Endothelial cell of hepatic sinusoid (primary cell): ENCODE measurements around the gene EXOC3L1.

ENCODE experiments used
- in situ Hi-C: cut with HindIII; loops from 2 replicates; pipeline ENCODE4 v1.10.0; 2017; ENCODE audit warnings: low sequenced_read_pairs

Gene EXOC3L1

DNA sequence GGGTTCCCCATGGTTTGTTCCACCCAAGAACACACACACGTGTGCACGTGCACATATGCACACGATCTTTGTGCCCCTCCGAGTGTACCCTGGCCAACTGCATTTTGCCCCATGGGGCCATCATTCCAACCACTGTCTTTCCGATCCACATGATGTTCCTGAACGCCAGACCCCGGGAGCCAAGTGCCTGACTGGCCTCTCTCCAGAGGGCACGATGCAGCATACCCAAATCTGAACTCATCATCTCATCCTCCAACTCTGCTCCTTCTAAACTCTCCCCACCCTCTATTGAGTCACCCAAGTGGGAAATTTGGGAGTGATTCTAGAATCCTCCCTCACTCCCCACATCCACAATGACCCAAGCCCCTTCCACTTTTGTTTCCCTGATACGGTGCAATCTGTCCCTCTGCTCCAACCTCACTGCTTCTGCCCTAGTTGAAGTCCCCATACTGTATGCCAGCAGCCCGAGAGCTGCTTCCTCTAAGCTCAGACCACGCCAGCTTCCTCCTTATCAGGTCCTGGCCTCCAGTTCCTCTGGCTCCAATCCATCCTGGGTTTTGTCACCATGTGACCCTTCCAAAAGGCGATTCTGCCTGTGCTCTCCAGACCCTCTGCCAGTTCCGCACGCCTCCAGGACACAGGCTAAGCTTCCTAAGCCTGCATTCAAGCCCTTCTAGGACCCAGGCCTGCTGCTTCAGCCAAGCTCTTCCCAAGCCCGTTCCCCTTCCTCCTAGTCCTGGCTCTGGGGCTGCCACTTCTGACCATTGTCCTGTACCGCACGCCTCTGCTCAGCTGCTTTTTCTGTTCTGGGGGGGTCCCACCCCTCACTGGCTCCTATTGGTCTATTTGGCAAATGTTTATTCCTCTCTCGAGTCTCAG, 26.9 kb upstream of the EXOC3L1 start:
- in situ Hi-C loops = loop anchor here (5.0 kb wide), 2 partner anchors 45 to 85 kb away; no protein-coding TSS in a partner anchor

GRCh38 chr16:67215706-67216105, 25.8 kb upstream of the EXOC3L1 start:
- in situ Hi-C loops = loop anchor here (5.0 kb wide), 2 partner anchors 47 to 83 kb away; no protein-coding TSS in a partner anchor

- in situ Hi-C loops = no loop called here
These were observed 23.5 kb upstream of the EXOC3L1 start for GRCh38 chr16:67213197-67214019.

DNA sequence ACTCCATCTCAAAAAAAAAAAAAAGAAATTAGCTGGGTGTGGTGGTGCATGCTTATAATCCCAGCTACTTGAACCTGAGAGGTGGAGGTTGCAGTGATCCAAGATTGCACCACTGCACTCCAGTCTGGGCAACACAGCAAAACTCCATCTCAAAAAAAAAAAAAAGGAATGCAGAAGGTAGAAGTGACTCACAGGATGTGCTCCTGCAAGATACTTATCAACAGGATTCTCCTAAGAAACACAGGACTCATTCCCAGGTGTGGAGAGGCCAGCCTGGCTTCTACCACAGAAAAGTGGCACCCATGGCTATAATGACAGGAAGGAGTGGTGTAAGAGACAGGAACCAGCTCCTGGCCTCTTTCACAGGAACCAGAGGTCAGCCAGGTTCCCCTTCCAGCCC, 22.8 kb upstream of the EXOC3L1 start:
- in situ Hi-C loops = no loop called here

GRCh38 chr16:67211674-67212073, 21.7 kb upstream of the EXOC3L1 start:
- in situ Hi-C loops = no loop called here

DNA sequence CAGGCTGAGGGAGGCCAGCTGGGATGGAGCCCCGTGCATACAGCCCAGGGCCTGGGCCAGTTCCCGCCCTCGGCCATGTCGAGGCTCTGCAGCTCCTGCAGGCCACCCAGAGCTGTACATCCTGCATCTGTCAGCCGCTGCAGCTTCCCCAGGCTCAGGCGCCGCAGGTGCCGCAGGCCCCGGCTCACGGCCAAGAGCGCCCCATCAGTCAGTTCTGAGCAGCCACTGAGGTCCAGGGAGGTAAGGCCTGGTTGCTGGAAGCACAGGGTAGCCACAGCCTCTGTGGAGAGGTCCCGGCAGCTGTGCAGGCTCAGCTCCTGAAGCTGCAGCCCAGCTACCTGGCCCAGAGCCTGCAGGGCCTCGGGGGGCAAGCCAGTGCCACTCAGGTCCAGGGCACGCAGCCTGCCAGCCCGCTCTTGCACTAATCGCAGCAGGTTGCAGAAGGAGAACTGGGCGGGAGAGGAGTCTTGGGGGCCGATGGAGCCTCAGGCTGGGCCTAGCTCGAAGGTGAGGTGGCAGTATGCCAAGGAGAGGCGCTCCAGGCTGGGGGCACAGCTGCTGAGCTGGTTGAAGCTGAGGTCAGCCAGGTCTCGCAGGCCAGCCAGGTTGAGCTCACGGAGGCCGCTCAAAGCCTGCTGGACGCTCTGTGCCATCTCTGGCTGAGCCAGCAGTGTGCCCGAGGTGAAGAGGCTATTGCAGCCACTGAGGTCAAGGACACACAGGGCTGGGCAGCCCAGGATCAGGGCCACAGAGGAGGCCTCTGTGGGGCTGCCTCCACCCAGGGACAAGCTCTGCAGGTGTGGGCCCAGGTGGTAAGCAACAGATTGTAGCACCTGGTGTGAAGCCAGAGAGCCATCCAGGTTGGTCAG, 20.4 kb upstream of the EXOC3L1 start:
- in situ Hi-C loops = no loop called here

DNA sequence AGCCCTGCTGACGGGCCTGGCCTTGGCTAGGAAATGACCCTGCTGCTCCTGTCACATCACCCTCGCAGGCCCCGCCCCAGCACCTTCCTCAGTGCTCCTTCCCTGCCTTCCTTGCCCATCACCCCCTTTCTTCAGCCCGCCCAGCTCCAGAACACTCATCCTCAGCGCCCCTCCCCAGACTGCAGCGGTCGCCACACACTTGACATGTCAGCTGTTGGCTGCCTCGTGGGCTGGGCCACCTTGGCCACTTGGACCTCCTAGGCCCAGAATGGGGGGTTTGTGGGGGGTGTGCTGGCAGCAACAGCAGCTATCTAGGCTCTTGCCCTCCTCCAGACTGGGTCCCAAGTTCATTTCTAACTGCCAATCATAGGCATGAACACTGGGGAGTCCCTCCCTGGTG, 19.6 kb upstream of the EXOC3L1 start:
- in situ Hi-C loops = no loop called here

DNA sequence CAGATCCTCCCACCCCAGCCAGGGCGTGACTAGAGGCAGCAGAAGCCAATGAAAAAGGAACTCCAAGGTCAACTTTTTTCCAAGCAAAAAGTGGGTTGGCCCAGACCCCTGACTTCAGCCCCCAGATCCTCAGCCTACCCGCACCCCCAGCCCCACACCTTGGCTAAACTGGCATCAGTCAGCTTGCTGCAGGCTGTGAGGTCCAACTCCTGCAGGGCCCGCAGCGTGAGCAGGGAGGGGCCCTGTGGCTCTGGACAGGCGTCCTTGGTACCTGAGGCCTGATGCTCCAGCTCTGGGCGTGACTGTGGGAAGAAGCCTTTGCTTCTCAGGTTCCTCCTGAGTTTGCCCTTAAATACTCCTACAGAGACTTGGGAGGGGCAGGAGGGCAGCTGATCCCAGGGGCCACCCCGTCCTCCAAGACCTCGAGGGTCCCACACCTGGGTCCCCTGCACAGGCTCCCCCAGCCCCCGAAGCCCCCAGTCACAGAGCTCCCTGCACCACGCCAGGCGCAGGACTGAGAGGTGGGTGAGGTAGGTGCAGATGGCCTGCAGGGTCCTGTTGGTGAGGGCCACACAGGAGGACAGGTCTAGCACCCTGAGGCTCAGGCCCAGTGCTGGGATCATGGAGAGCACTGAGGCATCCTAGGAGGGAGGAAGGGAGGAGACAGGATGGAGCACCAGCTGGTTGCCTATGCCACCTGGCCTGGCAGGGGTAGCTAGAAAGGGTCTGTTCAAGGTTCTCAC, 18.4 kb upstream of the EXOC3L1 start:
- in situ Hi-C loops = no loop called here

GRCh38 chr16:67207249-67208091, 17.5 kb upstream of the EXOC3L1 start:
- in situ Hi-C loops = no loop called here

DNA sequence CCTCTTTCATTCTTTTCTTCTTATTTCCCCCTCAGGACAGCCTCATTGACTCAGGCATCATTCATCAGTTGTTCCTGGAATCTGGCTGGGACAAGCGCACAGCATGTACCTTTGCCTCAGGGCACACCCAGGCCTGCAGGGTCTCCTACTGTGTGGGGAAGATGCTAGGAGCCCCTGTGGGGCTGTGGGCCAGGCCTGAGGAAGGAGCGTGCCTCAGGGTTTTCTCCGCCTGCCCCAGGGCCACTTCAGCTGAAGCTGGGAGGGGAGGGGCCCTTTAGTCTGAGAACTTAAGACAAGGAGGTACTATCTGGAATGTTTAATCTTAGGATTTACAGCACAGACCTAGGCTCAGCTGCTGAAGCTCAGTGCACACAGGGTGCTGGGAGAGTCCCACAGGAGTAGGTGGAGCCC, 16.9 kb upstream of the EXOC3L1 start:
- in situ Hi-C loops = no loop called here

GRCh38 chr16:67206129-67206837, 16.3 kb upstream of the EXOC3L1 start:
- in situ Hi-C loops = no loop called here

DNA sequence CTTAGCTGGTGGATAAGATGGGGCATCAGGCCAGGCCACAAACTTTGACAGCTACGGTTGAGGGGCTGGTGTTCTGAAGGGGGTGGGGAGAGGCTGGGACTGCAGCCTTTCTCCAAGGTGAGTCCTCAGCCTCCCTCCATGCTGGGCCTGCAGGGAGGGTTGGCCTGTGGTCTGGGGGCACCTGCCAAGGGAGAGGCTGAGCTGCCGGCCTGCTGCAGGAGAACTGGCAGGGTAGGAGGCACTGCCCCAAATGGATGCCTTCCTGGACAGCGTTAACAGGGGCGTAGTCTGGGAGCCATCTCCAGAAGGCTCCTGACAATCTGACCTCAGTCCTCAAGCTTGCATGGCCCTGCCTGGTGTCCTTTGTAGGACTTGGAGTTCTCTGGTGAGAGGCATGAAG, 14.1 kb upstream of the EXOC3L1 start:
- in situ Hi-C loops = no loop called here

DNA sequence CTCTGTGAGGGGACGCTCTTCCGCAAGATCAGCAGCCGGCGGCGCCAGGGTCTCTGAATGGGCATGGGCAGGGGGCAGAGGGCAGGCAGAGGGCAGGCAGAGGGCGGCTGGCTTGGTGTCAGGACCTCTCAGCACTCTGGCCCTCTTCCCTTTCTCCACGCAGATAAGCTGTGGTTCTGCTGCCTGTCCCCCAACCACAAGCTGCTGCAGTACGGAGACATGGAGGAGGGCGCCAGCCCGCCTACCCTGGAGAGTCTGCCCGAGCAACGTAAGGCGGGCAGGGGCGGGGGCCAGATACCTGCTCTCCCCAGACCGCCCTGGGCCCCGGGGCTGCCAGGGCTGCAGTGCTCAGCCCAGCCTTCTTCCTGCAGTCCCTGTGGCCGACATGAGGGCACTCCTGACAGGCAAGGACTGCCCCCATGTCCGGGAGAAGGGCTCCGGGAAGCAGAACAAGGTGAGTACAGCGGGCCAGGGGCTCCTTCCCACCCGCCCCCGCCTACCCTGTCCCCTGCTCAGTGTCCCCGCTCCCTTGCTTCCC, 13.1 kb upstream of the EXOC3L1 start:
- in situ Hi-C loops = no loop called here

DNA sequence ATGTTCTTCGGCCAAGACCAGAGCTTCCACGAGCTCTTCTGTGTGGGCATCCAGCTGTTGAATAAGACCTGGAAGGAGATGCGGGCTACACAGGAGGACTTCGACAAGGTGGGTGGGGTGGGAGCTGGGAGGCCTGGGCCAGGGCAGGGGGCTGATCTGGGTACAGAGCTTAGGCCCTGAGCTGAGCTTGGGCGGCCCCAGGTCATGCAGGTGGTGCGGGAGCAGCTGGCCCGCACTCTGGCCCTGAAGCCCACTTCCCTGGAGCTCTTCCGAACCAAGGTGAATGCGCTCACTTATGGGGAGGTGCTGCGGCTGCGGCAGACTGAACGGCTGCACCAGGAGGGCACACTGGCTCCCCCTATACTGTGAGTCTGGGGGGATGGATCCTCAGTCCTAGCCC, 12.5 kb upstream of the EXOC3L1 start:
- in situ Hi-C loops = no loop called here

DNA sequence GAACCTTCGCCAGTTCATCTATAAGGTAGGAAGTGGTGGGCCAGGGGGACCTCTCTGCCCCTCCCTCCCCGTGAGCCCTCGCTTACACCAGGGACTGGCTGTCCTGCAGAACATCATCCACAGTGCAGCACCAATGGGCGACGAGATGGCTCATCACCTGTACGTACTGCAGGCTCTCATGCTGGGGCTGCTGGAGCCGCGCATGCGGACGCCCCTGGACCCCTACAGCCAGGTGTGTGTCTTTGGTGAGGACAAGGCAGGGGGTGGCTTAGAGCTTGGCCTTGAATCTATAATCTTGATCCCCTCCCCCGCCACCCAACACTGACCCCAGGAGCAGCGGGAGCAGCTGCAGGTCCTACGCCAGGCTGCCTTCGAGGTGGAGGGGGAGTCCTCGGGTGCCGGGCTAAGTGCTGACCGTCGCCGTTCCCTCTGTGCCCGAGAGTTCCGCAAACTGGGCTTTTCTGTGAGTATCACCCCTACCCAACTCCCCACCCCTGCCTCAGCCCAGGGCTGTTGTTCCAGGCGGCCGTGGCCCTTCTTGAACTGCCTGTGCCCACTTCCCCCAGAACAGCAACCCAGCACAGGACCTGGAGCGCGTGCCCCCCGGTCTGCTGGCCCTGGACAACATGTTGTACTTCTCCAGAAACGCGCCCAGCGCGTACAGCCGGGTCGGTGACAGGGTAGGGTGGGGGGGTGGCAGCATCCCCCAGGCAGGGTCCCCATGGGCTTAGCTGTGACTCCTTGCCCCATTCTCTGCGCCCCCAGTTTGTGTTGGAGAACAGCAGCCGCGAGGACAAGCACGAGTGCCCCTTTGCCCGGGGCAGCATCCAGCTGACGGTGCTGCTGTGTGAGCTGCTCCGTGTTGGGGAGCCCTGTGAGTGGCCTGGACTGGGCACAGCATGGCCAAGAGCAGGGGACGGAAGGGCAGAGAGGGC, 11.7 kb upstream of the EXOC3L1 start:
- in situ Hi-C loops = no loop called here

GRCh38 chr16:67200491-67200890, 10.6 kb upstream of the EXOC3L1 start:
- in situ Hi-C loops = no loop called here

GRCh38 chr16:67199808-67200198, 9.9 kb upstream of the EXOC3L1 start:
- in situ Hi-C loops = loop anchor here (5.0 kb wide), 1 partner anchor 37 kb away; no protein-coding TSS in a partner anchor
